ENCODE data around the gene MED29. TPM values are rescaled to one million over a fixed set of nuclear protein-coding genes. Genes with fewer than 3 reads are reported as not detected.

The MED29 gene
- total and polyA plus RNA-seq, 2 experiments from 2014 or later = 26.1 to 62.0 TPM

DNA sequence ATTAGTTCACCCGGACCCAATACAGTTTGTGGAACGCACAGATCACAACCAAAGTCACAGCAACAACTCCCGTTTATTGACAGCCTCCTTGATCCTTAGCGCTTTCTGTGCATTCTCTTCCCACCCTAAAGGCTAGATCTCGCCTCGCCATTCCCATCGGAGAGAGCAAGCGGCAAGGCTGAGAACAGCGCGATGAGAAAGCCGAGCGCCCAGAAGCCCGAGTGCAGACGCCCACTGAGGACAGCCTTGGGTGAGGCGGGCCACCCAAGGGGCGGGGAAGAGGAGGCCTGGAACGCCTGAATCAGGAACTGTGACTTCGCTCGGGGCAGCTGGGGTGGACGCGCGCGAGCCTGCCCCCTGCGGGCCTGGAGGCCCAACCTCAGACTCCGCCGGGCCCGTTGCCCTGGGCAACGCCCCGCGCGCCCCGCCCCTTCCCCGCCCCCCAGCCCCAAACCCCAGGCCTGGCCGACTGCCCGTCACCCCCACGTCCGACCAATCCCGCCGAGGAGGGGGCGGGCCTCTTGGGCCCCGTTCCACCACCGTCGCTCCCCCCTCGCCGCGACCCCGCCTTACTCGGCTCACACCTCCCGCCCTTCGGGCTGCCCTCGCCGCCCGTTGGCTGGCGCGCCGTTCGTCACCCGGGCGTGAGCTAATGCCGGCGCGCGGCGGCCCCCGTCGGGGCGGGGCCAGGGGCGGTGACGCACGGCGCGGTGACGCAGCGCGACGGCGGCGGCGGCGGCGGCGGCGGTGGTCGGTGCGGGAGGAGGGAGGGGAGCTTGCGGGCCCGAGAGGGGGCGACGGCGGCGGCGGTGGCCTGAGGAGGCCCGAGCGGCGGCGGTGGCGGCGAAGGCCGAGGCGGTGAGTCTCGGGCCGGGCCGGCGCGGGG lies 49.2 kb upstream of the MED29 start, which contains the start of gene SAMD4B:
SAMD4B (plus strand) TSS at position 703 of the 886 bp plus-strand sequence. CDS start 14,473 bp downstream, outside the sequence.
- Histone ChIP-seq H3F3A (replicated peaks; ENCODE audit: low read depth) (peaks cover 16% of the 10 kb centered on the region; the same call in 1 of the 2 replicates), H3K79me2 (replicated peaks; ENCODE audit: insufficient read depth) (peaks cover 38% of the 10 kb centered on the region)
- peaks cover 19% of the 10 kb centered on the region for H3K4me1 Mint-ChIP-seq

More for the DNA sequence above, 49.2 kb upstream of the MED29 start, which contains the start of gene SAMD4B:
- Histone ChIP-seq H4K20me1 (replicated peaks; ENCODE audit: insufficient read depth) (peaks cover 38% of the 10 kb centered on the region), H3K36me3 (ENCODE audit: insufficient read depth) (no peaks in the 10 kb centered on the region; the same call in 1 of the 2 replicates), H3K27ac (ENCODE audit: low read depth) (peak within 1 kb of the TSS; percentile 70), H3K4me3 (peak within 1 kb of the TSS; percentile 96), H3K4me2 (peak within 1 kb of the TSS; percentile 98), H2AFZ (peak within 1 kb of the TSS; percentile 100), H3K27me3 (ENCODE audit: insufficient read depth) (no peaks in the 10 kb centered on the region), H3K4me1 (ENCODE audit: insufficient read depth) (peaks cover 11% of the 10 kb centered on the region), H3K9me2 (ENCODE audit: insufficient read depth) (no peaks in the 10 kb centered on the region)
- H3K4me3 Mint-ChIP-seq = peak within 1 kb of the TSS; percentile 87
- TF ChIP-seq ZNF331 (CRISPR knock-in tag; IDR thresholded peaks at IDR 0.05; ENCODE audit: low read depth) (no peak), EZH2 (IDR thresholded peaks at IDR 0.05; ENCODE audit: low read depth, unreplicated experiment) (no peak), JUNB (IDR thresholded peaks at IDR 0.05; ENCODE audit: unreplicated experiment) (no peak), NANOG (IDR thresholded peaks at IDR 0.05; ENCODE audit: borderline replicate concordance) (no peak), CREB1 (CRISPR knock-in tag; IDR thresholded peaks at IDR 0.05; ENCODE audit: low read depth) (peak; percentile 86), EZH2phosphoT487 (IDR thresholded peaks at IDR 0.05; ENCODE audit: unreplicated experiment) (no peak), REST (IDR thresholded peaks at IDR 0.05; ENCODE audit: unreplicated experiment) (no peak), CTCF (conservative IDR thresholded peaks at IDR 0.05; ENCODE audit: low read depth in 2 of 2) (peak; percentile 37 to 80), POLR2AphosphoS5 (IDR thresholded peaks at IDR 0.05; ENCODE audit: low read depth) (peak; percentile 90), STAT1 (IDR thresholded peaks at IDR 0.05; ENCODE audit: unreplicated experiment) (no peak)
- TF ChIP-seq, protein P1, sequence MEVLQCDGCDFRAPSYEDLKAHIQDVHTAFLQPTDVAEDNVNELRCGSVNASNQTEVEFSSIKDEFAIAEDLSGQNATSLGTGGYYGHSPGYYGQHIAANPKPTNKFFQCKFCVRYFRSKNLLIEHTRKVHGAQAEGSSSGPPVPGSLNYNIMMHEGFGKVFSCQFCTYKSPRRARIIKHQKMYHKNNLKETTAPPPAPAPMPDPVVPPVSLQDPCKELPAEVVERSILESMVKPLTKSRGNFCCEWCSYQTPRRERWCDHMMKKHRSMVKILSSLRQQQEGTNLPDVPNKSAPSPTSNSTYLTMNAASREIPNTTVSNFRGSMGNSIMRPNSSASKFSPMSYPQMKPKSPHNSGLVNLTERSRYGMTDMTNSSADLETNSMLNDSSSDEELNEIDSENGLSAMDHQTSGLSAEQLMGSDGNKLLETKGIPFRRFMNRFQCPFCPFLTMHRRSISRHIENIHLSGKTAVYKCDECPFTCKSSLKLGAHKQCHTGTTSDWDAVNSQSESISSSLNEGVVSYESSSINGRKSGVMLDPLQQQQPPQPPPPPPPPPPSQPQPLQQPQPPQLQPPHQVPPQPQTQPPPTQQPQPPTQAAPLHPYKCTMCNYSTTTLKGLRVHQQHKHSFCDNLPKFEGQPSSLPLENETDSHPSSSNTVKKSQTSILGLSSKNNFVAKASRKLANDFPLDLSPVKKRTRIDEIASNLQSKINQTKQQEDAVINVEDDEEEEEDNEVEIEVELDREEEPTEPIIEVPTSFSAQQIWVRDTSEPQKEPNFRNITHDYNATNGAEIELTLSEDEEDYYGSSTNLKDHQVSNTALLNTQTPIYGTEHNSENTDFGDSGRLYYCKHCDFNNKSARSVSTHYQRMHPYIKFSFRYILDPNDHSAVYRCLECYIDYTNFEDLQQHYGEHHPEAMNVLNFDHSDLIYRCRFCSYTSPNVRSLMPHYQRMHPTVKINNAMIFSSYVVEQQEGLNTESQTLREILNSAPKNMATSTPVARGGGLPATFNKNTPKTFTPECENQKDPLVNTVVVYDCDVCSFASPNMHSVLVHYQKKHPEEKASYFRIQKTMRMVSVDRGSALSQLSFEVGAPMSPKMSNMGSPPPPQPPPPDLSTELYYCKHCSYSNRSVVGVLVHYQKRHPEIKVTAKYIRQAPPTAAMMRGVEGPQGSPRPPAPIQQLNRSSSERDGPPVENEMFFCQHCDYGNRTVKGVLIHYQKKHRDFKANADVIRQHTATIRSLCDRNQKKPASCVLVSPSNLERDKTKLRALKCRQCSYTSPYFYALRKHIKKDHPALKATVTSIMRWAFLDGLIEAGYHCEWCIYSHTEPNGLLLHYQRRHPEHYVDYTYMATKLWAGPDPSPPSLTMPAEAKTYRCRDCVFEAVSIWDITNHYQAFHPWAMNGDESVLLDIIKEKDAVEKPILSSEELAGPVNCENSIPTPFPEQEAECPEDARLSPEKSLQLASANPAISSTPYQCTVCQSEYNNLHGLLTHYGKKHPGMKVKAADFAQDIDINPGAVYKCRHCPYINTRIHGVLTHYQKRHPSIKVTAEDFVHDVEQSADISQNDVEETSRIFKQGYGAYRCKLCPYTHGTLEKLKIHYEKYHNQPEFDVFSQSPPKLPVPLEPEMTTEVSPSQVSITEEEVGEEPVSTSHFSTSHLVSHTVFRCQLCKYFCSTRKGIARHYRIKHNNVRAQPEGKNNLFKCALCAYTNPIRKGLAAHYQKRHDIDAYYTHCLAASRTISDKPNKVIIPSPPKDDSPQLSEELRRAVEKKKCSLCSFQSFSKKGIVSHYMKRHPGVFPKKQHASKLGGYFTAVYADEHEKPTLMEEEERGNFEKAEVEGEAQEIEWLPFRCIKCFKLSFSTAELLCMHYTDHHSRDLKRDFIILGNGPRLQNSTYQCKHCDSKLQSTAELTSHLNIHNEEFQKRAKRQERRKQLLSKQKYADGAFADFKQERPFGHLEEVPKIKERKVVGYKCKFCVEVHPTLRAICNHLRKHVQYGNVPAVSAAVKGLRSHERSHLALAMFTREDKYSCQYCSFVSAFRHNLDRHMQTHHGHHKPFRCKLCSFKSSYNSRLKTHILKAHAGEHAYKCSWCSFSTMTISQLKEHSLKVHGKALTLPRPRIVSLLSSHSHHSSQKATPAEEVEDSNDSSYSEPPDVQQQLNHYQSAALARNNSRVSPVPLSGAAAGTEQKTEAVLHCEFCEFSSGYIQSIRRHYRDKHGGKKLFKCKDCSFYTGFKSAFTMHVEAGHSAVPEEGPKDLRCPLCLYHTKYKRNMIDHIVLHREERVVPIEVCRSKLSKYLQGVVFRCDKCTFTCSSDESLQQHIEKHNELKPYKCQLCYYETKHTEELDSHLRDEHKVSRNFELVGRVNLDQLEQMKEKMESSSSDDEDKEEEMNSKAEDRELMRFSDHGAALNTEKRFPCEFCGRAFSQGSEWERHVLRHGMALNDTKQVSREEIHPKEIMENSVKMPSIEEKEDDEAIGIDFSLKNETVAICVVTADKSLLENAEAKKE (CRISPR knock-in tag; IDR thresholded peaks at IDR 0.05) = no peak
- TF ChIP-seq, protein P2, sequence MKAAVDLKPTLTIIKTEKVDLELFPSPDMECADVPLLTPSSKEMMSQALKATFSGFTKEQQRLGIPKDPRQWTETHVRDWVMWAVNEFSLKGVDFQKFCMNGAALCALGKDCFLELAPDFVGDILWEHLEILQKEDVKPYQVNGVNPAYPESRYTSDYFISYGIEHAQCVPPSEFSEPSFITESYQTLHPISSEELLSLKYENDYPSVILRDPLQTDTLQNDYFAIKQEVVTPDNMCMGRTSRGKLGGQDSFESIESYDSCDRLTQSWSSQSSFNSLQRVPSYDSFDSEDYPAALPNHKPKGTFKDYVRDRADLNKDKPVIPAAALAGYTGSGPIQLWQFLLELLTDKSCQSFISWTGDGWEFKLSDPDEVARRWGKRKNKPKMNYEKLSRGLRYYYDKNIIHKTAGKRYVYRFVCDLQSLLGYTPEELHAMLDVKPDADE (IDR thresholded peaks at IDR 0.05) = 0 out of 2 replicates have a peak, but pooled peaks have one; percentile 35
- peaks cover 15% of the 10 kb centered on the region for H3K27me3 Mint-ChIP-seq (ENCODE audit: insufficient read depth, low read depth, poor library complexity)
- H3K27ac Mint-ChIP-seq = peak within 1 kb of the TSS; percentile 86
- DNase-seq (ENCODE audit: low spot score) (peak; percentile 98), ATAC-seq (peak; percentile 91)
- H3K36me3 Mint-ChIP-seq (ENCODE audit: low read depth) = peaks cover 9% of the 10 kb centered on the region; the same call in 1 of the 3 replicates
- H3K9me3 Mint-ChIP-seq = no peaks in the 10 kb centered on the region
